ENCODE data around the gene ALB. TPM values are rescaled to one million over a fixed set of nuclear protein-coding genes. Genes with fewer than 3 reads are reported as not detected.

ALB gene
- total and polyA plus RNA-seq, 10 donors = 0.46 to 16.2 (median 0.85) TPM; not detected in 3

- H3K9me3 ChIP-seq = no peaks in the 10 kb centered on the region
- H3K27me3 ChIP-seq (replicated peaks in 1 of 7) = no peaks in the 10 kb centered on the region
- no peaks in the 10 kb centered on the region for H3K36me3 ChIP-seq
- TF ChIP-seq POLR2AphosphoS5 (IDR thresholded peaks at IDR 0.05) = no peak
- TF ChIP-seq POLR2A (IDR thresholded peaks at IDR 0.05) = no peak
- no peak for TF ChIP-seq CTCF (IDR thresholded peaks at IDR 0.05 in 8 of 11, conservative IDR thresholded peaks at IDR 0.05 in 3 of 11)
- H3K4me1 ChIP-seq = no peaks in the 10 kb centered on the region
- DNase-seq = no peak
- H3K4me3 ChIP-seq = no peak overlapping the region
- intact Hi-C loops (cut with DNase I; ENCODE audit: low total_unique reads) = no loop called here
- 48 to 70% (median 63%) methylated on average over 2 of the region's 2 CpGs for WGBS, 5 donors
- no peak overlapping the region for H3K27ac ChIP-seq
These were observed 25.9 kb downstream of the ALB start for GRCh38 chr4:73429826-73430587.

GRCh38 chr4:73431813-73432168 is 27.7 kb downstream of the ALB start:
- Histone ChIP-seq H3K4me3 (no peak overlapping the region), H3K4me1 (no peaks in the 10 kb centered on the region), H3K27me3 (replicated peaks in 1 of 7) (peaks cover 0 to 3% (median 0%) of the 10 kb centered on the region in 7 donors), H3K9me3 (no peaks in the 10 kb centered on the region), H3K27ac (no peak overlapping the region), H3K36me3 (no peaks in the 10 kb centered on the region)
- WGBS, 5 donors = 65 to 92% (median 85%) methylated on average over 1 of the region's 1 CpG
- DNase-seq = no peak
- TF ChIP-seq POLR2AphosphoS5 (IDR thresholded peaks at IDR 0.05) = no peak
- TF ChIP-seq CTCF (IDR thresholded peaks at IDR 0.05 in 8 of 11, conservative IDR thresholded peaks at IDR 0.05 in 3 of 11) = no peak
- intact Hi-C loops (cut with DNase I; ENCODE audit: low total_unique reads) = no loop called here

- Histone ChIP-seq H3K4me3 (no peak overlapping the region), H3K27me3 (replicated peaks in 1 of 7) (peaks cover 0 to 6% (median 0%) of the 10 kb centered on the region in 7 donors), H3K27ac (no peak overlapping the region), H3K36me3 (no peaks in the 10 kb centered on the region), H3K9me3 (no peaks in the 10 kb centered on the region), H3K4me1 (no peaks in the 10 kb centered on the region)
- intact Hi-C loops (cut with DNase I; ENCODE audit: low total_unique reads) = no loop called here
- DNase-seq = no peak
- TF ChIP-seq POLR2AphosphoS5 (IDR thresholded peaks at IDR 0.05) (no peak), POLR2A (IDR thresholded peaks at IDR 0.05) (no peak), CTCF (IDR thresholded peaks at IDR 0.05 in 8 of 11, conservative IDR thresholded peaks at IDR 0.05 in 3 of 11) (no peak)
- 73 to 88% (median 82%) methylated on average over 5 of the region's 5 CpGs for WGBS, 5 donors
These were observed 28.3 kb downstream of the ALB start for GRCh38 chr4:73432169-73433000.

- TF ChIP-seq POLR2A (IDR thresholded peaks at IDR 0.05) = no peak
- TF ChIP-seq CTCF (IDR thresholded peaks at IDR 0.05 in 8 of 11, conservative IDR thresholded peaks at IDR 0.05 in 3 of 11) = no peak
- no peak for TF ChIP-seq POLR2AphosphoS5 (IDR thresholded peaks at IDR 0.05)
- H3K4me3 ChIP-seq = no peak overlapping the region
- WGBS, 5 donors = 69 to 81% (median 72%) methylated on average over 2 of the region's 2 CpGs
- intact Hi-C loops (cut with DNase I; ENCODE audit: low total_unique reads) = no loop called here
- peaks cover 0 to 6% (median 0%) of the 10 kb centered on the region in 7 donors for H3K27me3 ChIP-seq (replicated peaks in 1 of 7)
- H3K36me3 ChIP-seq = no peaks in the 10 kb centered on the region
- H3K27ac ChIP-seq = no peak overlapping the region
- DNase-seq = no peak
- H3K4me1 ChIP-seq = no peaks in the 10 kb centered on the region
- no peaks in the 10 kb centered on the region for H3K9me3 ChIP-seq
These were observed 29.1 kb downstream of the ALB start for GRCh38 chr4:73433140-73433539.
